Tibial nerve (tissue), 4 donors: ENCODE measurements around the gene ANP32E.

ENCODE experiments used
- EP300 ChIP-seq, 2 donors: sonication (generic); formaldehyde crosslinking; IDR thresholded peaks; one replicate each; pipeline ENCODE4 v1.6.1; 2017; ENCODE audit warnings: antibody characterized with exemption in 2 of 2, mild to moderate bottlenecking in 1 of 2
- POLR2A ChIP-seq, 2 donors: fragments of 450-650 bp; IDR thresholded peaks; one replicate each; pipeline ENCODE4 v1.6.1; 2017; ENCODE audit warnings: antibody characterized with exemption in 2 of 2, mild to moderate bottlenecking in 2 of 2, moderate library complexity in 2 of 2
- TF ChIP-seq, protein P1 (sequence below), 5 experiments: fragments of 200-600 bp in 3 of 5; fragments of 450-650 bp in 2 of 5; sonication (generic) in 3 of 5; IDR thresholded peaks; one replicate each; pipeline ENCODE4 v1.5.1; 2016 to 2019; ENCODE audit warnings: antibody characterized with exemption in 5 of 5, mild to moderate bottlenecking in 3 of 5, moderate library complexity in 2 of 5

DNA sequence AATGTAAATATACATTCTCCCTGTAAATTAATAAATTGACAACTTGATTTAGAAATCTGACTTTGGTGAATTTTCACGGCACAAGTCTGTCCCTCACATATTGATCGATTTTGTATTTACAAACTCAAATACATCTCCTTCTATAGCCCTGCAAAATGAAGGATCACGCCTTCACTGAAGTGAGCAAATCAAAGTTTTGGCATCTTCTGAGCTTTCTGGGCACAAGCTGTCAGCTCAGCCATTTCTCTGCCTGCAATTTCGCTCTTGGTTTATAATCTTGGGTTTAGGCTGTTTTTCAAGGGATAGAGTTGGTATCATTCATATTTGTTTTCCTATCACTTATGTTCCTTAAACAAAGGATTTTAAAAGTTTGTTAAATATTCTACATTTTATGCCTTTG, 25.8 kb downstream of the ANP32E start:
- TF ChIP-seq POLR2A (IDR thresholded peaks at IDR 0.05) (no peak), EP300 (IDR thresholded peaks at IDR 0.05) (no peak)
- TF ChIP-seq, protein P1, sequence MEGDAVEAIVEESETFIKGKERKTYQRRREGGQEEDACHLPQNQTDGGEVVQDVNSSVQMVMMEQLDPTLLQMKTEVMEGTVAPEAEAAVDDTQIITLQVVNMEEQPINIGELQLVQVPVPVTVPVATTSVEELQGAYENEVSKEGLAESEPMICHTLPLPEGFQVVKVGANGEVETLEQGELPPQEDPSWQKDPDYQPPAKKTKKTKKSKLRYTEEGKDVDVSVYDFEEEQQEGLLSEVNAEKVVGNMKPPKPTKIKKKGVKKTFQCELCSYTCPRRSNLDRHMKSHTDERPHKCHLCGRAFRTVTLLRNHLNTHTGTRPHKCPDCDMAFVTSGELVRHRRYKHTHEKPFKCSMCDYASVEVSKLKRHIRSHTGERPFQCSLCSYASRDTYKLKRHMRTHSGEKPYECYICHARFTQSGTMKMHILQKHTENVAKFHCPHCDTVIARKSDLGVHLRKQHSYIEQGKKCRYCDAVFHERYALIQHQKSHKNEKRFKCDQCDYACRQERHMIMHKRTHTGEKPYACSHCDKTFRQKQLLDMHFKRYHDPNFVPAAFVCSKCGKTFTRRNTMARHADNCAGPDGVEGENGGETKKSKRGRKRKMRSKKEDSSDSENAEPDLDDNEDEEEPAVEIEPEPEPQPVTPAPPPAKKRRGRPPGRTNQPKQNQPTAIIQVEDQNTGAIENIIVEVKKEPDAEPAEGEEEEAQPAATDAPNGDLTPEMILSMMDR (IDR thresholded peaks at IDR 0.05), result no peak
